ENCODE results near the gene DGKQ.

The DGKQ gene

DNA sequence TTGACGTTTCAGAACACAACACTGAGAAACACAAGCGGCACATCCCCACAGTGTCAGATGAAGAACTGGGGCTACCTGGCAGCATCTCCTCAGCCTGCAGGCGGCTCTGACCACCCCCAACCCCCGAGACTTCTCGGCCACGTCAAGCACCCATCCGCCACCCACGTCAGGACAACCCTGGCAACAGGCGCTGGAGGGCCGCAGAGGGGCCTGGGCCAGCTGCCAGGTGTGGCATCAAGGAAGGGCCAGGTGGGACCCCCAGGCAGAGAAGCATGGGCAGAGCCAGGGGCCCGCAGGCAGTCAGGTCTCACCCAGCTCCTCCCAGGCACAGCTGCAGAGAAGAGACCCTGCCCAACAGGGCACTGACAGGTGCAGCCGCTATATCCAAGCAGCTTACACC is 63.5 kb downstream of the DGKQ start:
- Histone ChIP-seq H3K9me3 (ENCODE audit: insufficient read depth, low read depth, low read length) (no peaks in the 10 kb centered on the region), H3K4me3 (ENCODE audit: low read length) (no peak overlapping the region), H3K36me3 (ENCODE audit: insufficient read depth, low read length) (peaks cover 6% of the 10 kb centered on the region; the same call in 1 of the 2 replicates), H3K9ac (ENCODE audit: low read depth, low read length) (no peak overlapping the region), H3K27me3 (ENCODE audit: insufficient read depth, low read length) (no peaks in the 10 kb centered on the region), H3K27ac (ENCODE audit: low read depth, low read length) (no peak overlapping the region), H3K4me1 (ENCODE audit: insufficient read depth, low read length) (no peaks in the 10 kb centered on the region; the same call in 1 of the 2 replicates)
- 96% methylated on average over 12 of the region's 12 CpGs for WGBS

DNA sequence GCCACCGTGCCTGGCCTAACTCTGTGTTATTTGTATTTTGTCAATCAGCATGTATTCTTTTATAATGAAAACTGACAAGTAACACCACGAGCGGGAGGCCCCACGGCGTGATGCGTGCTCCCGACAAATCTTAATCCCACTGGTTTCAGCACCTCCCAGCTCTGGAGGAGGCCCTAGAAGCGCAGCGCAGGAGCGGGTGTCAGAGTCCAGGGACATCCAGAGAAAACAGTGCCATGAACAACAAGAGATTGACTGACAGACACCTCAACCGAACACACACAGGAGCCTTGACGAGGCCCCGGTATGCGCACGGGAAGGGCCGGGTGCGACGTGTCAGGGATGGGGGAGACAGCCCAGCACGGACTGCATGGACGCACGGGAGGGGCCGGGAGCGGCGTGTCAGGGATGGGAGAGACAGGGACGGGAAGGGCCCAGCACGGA is 64.2 kb downstream of the DGKQ start:
- Histone ChIP-seq H3K4me3 (ENCODE audit: low read length) (no peak overlapping the region), H3K27ac (ENCODE audit: low read depth, low read length) (no peak overlapping the region), H3K4me1 (ENCODE audit: insufficient read depth, low read length) (no peaks in the 10 kb centered on the region; the same call in 1 of the 2 replicates), H3K36me3 (ENCODE audit: insufficient read depth, low read length) (peaks cover 6% of the 10 kb centered on the region; the same call in 1 of the 2 replicates), H3K27me3 (ENCODE audit: insufficient read depth, low read length) (no peaks in the 10 kb centered on the region), H3K9me3 (ENCODE audit: insufficient read depth, low read depth, low read length) (no peaks in the 10 kb centered on the region), H3K9ac (ENCODE audit: low read depth, low read length) (no peak overlapping the region)
- WGBS = 97% methylated on average over 26 of the region's 26 CpGs
